ENCODE results near the gene ZFY.

Gene ZFY

DNA sequence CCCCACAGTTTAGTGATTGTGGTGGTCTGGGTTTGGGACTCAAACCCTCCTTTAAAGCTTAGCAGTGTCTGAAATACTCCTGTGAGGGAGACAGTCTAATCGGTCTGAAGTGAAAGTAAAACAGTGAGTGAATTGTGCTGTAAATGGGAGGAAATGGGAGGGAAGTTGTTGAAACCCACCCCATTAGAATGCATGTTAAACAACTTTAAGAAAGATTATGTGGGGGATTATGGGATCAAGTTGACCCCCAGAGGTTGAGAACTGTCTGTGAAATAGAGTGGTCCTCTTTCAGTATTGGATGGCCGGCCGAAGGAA, 68.3 kb downstream of the ZFY start:
- no peak for TF ChIP-seq POLR2A (IDR thresholded peaks at IDR 0.05; ENCODE audit: low read length)
- TF ChIP-seq GATA1 (IDR thresholded peaks at IDR 0.05; ENCODE audit: low read depth, low read length) = no peak

DNA sequence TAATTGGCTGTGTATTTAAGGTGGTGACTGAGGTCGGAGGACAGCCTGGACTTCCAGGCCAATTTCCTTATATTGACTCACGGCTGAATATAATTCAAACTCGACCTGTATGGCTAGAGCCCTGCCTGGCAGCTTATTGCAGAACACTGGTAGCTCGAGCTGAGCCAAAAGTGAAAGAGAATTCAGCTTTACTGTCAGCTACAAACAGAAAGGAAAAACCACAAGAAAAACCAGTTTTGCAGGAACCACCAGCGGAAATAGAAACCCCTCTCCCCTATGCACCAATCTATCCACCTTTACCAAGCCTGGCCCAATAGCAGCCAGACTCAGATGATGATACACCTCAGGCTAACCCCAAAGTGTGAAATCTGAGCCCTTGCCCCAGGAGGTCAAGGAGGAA, 68.7 kb downstream of the ZFY start:
- peak; percentile 39 to 61 for DNase-seq

More for the DNA sequence above, 68.3 kb downstream of the ZFY start:
- peak; percentile 54 to 71 for DNase-seq

DNA sequence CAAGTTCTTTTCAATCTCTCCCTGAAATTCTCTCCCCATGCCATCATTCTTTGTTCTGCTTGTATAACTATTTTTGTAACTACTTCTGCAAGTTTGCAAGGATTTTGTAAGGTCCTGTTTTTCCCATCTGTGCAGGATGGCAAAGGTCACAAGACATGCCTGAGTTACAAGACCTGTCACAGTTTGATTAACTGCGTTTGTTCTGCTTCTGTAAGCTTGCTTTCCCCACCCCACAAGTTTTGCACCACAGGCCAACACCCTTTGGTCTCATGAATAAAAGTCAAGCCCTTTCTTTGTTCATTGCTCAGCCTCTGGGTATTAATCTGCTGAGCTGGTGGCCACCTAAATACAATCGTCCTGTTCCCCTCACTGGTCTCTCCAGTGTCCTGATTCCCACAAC, 70.8 kb downstream of the ZFY start:
- DNase-seq = peak in 1 of 2 experiments; percentile 13

More for the DNA sequence above, 68.7 kb downstream of the ZFY start:
- no peak for TF ChIP-seq GATA1 (IDR thresholded peaks at IDR 0.05; ENCODE audit: low read depth, low read length)
- no peak for TF ChIP-seq POLR2A (IDR thresholded peaks at IDR 0.05; ENCODE audit: low read length)

DNA sequence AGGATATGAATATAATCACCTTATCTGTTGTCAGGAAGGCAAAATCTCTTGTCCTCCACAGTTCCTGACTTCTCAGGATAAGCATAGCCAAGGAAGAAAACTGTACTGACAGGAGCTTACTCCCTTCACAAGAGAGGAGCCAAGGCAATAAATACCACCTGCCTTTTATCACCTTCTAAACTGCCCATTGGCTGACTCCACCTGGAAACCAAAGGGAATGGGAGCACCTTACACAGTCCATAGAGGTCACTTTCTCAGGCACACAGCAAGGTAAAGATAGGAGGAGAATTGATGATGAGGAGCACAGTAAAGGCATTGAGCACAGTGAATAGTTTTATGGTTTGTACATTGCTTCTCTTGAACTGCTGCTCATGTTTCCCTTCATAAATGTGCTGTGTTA, 72.8 kb downstream of the ZFY start:
- DNase-seq = no peak
- TF ChIP-seq POLR2A (IDR thresholded peaks at IDR 0.05; ENCODE audit: low read length) = no peak
- TF ChIP-seq GATA1 (IDR thresholded peaks at IDR 0.05; ENCODE audit: low read depth, low read length) = no peak

DNA sequence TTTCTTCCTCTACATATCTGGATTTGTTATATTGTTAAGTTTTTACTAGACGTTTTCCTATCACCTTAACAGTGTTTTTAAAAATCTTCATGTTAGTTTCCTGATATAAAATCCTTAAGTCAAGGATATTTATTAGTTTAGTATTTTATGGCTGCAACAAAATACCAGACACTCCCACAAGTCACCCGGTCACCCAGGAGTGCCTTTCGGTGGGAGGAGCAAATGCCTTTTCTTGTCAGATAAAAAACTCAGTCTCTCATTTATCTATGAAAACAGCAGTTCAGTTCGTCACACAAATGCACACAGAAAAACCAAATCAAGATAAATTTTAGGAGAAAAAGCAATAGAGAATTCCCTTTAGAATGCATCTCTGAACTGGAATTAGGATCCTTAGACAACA, 77.0 kb downstream of the ZFY start:
- TF ChIP-seq GATA1 (IDR thresholded peaks at IDR 0.05; ENCODE audit: low read depth, low read length) (no peak), POLR2A (IDR thresholded peaks at IDR 0.05; ENCODE audit: low read length) (no peak)
- peak; percentile 68 to 83 for DNase-seq

DNA sequence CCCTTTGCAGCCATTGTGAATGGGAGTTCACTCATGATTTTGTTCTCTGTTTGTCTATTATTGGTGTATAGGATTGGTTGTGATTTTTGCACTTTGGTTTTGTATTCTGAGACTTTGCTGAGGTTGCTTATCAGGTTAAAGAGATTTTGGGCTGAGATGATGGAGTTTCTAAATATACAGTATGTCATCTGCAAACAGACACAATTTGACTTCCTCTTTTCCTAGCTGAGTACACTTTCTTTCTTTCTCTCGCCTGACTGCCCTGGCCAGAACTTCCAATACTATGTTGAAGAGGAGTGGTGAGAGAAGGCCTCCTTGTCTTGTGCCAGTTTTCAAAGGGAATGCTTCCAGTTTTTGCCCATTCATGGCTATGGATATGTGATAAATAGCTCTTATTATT, 81.4 kb downstream of the ZFY start:
- no peak for DNase-seq
- TF ChIP-seq POLR2A (IDR thresholded peaks at IDR 0.05; ENCODE audit: low read length) = no peak
- no peak for TF ChIP-seq GATA1 (IDR thresholded peaks at IDR 0.05; ENCODE audit: low read depth, low read length)

DNA sequence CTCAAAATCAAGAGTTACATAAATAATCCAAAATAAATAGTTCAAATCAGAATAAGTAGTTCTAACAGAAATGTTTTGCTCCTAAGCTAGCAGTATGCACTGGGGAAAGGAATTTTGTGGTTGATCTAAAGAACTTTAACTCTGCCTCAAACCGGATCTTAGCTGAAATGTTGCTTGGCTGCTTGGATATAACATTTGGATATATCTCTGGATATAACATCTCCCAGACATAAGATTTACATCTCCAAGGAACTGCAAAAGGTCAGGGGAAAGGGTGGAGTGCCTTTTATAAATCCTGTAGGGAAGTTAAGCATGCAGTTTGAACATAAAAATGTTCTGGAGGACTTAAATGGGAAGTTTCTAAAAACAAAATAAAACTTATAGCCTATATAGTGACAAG, 83.4 kb downstream of the ZFY start:
- no peak for DNase-seq
- TF ChIP-seq POLR2A (IDR thresholded peaks at IDR 0.05; ENCODE audit: low read length) (no peak), GATA1 (IDR thresholded peaks at IDR 0.05; ENCODE audit: low read depth, low read length) (no peak)

DNA sequence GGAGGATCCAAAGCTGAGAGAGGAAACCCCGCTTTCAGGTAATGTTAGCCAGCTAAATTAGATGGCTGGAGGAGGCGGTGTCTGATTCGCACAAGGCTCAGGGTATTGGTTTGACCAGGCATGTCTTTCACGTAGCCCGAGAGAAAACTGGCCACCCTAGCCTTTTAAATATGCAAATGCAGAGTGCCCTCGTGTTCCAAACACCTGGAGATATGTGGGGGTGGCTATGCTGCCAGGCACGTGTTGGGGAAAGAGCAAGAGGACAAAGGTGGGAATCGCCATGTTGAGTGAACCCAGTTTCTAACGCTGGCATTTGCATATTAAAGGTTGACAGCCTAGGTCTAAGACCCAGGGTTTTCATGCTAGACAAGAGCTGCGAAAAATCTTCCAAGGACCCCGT, 84.4 kb downstream of the ZFY start:
- TF ChIP-seq POLR2A (IDR thresholded peaks at IDR 0.05; ENCODE audit: low read length) (no peak), GATA1 (IDR thresholded peaks at IDR 0.05; ENCODE audit: low read depth, low read length) (no peak)
- DNase-seq = no peak

DNA sequence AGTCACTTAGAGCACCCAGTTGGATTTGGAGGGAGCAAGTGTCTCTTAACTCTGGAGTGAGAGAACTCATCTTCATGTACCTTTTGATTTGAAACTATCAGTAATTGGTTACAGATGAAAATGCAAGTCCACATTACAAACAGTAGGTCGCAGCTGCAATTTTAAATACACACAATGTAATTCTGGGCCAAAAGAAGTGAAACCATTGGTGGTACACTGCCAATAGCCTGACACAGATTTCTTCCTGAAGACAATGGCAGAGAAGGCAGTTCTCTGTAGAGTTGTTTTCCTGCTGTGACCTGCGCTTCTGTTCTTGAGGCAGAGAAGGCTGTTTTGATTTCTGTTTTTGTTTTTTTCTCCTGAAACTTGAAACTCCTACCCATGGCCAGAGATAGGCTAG, 86.0 kb downstream of the ZFY start:
- no peak for TF ChIP-seq GATA1 (IDR thresholded peaks at IDR 0.05; ENCODE audit: low read depth, low read length)
- no peak for TF ChIP-seq POLR2A (IDR thresholded peaks at IDR 0.05; ENCODE audit: low read length)
- DNase-seq = no peak

DNA sequence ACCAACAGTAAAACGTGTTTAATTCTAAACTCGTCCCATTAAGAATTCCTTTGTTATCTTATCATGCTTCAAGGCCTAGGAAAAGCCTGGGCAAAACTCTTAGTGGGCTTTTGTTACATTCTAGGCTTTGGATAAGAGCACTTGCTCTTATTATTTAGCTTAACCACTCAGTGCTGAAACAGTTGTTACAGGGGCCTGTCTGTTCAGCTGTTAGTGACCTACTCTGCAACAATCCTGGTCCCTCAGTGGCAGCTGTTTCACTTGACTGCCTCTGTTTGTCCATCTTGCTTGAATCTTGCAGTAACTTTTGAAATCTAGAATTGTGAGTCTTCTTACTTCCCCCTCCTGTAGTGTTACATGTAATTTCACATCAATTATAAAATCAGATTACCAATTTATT, 88.4 kb downstream of the ZFY start:
- no peak for TF ChIP-seq GATA1 (IDR thresholded peaks at IDR 0.05; ENCODE audit: low read depth, low read length)
- no peak for TF ChIP-seq POLR2A (IDR thresholded peaks at IDR 0.05; ENCODE audit: low read length)
- peak; percentile 8 to 12 for DNase-seq

DNA sequence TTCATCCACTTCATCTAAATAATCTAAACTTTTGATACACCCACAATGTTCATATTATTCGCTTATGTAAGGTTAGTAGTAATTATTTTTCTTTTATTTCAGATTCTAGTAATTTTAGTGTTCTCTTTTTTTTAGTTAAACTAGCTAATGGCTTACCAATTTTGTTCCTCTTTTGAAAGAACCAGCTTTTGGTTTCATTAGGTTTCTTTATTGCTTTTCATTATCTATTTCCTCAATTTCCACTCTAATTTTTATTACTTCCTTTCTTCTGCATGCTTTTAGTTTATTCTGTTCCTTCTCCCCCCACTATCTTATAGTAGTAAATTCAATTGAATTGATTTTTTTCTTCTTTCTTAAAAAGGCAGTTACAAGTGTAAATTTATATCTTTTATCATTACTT, 90.2 kb downstream of the ZFY start:
- no peak for DNase-seq
- TF ChIP-seq POLR2A (IDR thresholded peaks at IDR 0.05; ENCODE audit: low read length) (no peak), GATA1 (IDR thresholded peaks at IDR 0.05; ENCODE audit: low read depth, low read length) (no peak)
